A549 (cell line): ENCODE results near the gene USP25.

ENCODE experiments used
- PHF8 ChIP-seq: fragments of 200-600 bp; sonication (generic); IDR thresholded peaks from 2 replicates; pipeline ENCODE4 v1.6.1; 2016; ENCODE audit warnings: low read depth, mild to moderate bottlenecking, antibody characterized with exemption, moderate library complexity, borderline replicate concordance
- POLR2A ChIP-seq: IDR thresholded peaks from 2 replicates; pipeline ENCODE4 v1.6.1; 2012; ENCODE audit warnings: mild to moderate bottlenecking, low read length
- RARB ChIP-seq: fragments of 250-450 bp; sonication (Bioruptor Pico); IDR thresholded peaks from 2 replicates; pipeline ENCODE4 v1.8.0; 2021; ENCODE audit warnings: mild to moderate bottlenecking, moderate library complexity
- SMC3 ChIP-seq: fragments of >200 bp; sonication (Bioruptor Twin); formaldehyde crosslinking; IDR thresholded peaks from 3 replicates; pipeline ENCODE4 v1.6.1; 2018; ENCODE audit warnings: inconsistent platforms
- ZC3H11A ChIP-seq: fragments of 450-650 bp; IDR thresholded peaks from 2 replicates; pipeline ENCODE4 v1.6.1; 2014; ENCODE audit warnings: antibody characterized with exemption, mild to moderate bottlenecking
- TF ChIP-seq, protein P1 (sequence below): fragments of >200 bp; sonication (Bioruptor Twin); formaldehyde crosslinking; IDR thresholded peaks from 3 replicates; pipeline ENCODE4 v1.5.1; 2016

DNA sequence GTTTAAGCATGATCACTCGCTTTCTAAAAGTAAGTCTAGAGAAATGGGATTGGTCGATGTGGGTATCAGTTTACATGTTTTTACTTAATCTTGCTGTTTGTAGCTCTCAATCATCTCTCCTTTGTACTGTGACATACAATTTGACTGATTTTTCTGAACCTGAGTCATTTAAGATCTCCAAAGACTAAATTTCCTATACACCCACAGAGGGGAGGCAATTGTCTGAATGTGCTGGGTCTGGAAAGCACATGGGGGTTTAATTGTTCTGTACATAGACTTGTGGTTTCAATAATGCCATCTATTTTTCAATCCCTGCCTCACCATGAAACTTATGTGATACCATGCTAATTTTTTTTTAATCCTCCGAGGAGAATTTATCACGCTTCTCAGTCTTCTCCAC, 65.8 kb downstream of the USP25 start:
- TF ChIP-seq, protein P1, sequence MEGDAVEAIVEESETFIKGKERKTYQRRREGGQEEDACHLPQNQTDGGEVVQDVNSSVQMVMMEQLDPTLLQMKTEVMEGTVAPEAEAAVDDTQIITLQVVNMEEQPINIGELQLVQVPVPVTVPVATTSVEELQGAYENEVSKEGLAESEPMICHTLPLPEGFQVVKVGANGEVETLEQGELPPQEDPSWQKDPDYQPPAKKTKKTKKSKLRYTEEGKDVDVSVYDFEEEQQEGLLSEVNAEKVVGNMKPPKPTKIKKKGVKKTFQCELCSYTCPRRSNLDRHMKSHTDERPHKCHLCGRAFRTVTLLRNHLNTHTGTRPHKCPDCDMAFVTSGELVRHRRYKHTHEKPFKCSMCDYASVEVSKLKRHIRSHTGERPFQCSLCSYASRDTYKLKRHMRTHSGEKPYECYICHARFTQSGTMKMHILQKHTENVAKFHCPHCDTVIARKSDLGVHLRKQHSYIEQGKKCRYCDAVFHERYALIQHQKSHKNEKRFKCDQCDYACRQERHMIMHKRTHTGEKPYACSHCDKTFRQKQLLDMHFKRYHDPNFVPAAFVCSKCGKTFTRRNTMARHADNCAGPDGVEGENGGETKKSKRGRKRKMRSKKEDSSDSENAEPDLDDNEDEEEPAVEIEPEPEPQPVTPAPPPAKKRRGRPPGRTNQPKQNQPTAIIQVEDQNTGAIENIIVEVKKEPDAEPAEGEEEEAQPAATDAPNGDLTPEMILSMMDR = no peak
- TF ChIP-seq SMC3 (no peak), RARB (no peak), POLR2A (no peak), ZC3H11A (no peak), PHF8 (no peak)
